ENCODE results near the gene CYP3A5. TPM values are rescaled to one million over a fixed set of nuclear protein-coding genes. Genes with fewer than 3 reads are reported as not detected.

Gene CYP3A5
- total and polyA plus RNA-seq, 2 of the 13 experiments (the other 11 are each of a cell fraction or from before 2014, with no cell fraction given): 5.7 to 9.3 TPM

DNA sequence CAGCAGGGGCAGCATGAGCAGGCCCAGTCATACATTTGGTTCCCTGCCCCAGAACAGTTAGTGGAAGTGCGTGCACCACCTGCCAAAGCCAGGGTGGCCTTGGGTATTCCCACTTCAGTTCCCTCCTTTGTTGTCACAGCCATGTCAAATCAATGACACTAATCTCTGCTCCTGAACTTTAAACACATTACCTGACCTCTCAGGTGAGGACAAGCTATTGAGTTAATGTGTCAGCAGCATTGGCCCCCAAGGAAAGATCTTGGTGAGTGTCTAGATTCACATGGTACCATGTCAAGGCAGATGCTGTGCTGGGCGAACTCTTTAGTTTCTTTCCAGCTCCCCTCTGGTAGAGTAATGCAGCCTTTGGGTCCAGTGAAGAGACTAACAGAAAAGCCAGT, 2.1 kb downstream of the CYP3A5 start (continued):
- TF ChIP-seq FOXM1 (CRISPR knock-in tag; IDR thresholded peaks at IDR 0.05): no peak
- TF ChIP-seq ARNTL (CRISPR knock-in tag; IDR thresholded peaks at IDR 0.05): peak; percentile 59; the same call in 1 of the 2 replicates
- TF ChIP-seq, protein P1, sequence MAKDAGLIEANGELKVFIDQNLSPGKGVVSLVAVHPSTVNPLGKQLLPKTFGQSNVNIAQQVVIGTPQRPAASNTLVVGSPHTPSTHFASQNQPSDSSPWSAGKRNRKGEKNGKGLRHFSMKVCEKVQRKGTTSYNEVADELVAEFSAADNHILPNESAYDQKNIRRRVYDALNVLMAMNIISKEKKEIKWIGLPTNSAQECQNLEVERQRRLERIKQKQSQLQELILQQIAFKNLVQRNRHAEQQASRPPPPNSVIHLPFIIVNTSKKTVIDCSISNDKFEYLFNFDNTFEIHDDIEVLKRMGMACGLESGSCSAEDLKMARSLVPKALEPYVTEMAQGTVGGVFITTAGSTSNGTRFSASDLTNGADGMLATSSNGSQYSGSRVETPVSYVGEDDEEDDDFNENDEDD (CRISPR knock-in tag; IDR thresholded peaks at IDR 0.05; ENCODE audit: borderline replicate concordance): peak; percentile 71; the same call in 1 of the 2 replicates
- TF ChIP-seq, protein P2, sequence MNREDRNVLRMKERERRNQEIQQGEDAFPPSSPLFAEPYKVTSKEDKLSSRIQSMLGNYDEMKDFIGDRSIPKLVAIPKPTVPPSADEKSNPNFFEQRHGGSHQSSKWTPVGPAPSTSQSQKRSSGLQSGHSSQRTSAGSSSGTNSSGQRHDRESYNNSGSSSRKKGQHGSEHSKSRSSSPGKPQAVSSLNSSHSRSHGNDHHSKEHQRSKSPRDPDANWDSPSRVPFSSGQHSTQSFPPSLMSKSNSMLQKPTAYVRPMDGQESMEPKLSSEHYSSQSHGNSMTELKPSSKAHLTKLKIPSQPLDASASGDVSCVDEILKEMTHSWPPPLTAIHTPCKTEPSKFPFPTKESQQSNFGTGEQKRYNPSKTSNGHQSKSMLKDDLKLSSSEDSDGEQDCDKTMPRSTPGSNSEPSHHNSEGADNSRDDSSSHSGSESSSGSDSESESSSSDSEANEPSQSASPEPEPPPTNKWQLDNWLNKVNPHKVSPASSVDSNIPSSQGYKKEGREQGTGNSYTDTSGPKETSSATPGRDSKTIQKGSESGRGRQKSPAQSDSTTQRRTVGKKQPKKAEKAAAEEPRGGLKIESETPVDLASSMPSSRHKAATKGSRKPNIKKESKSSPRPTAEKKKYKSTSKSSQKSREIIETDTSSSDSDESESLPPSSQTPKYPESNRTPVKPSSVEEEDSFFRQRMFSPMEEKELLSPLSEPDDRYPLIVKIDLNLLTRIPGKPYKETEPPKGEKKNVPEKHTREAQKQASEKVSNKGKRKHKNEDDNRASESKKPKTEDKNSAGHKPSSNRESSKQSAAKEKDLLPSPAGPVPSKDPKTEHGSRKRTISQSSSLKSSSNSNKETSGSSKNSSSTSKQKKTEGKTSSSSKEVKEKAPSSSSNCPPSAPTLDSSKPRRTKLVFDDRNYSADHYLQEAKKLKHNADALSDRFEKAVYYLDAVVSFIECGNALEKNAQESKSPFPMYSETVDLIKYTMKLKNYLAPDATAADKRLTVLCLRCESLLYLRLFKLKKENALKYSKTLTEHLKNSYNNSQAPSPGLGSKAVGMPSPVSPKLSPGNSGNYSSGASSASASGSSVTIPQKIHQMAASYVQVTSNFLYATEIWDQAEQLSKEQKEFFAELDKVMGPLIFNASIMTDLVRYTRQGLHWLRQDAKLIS (CRISPR knock-in tag; IDR thresholded peaks at IDR 0.05): no peak
- TF ChIP-seq ZNF549 (CRISPR knock-in tag; IDR thresholded peaks at IDR 0.05): no peak
- TF ChIP-seq ZNF296 (CRISPR knock-in tag; conservative IDR thresholded peaks at IDR 0.05): no peak
- no peak for TF ChIP-seq ZC3H4 (CRISPR knock-in tag; IDR thresholded peaks at IDR 0.05; ENCODE audit: borderline replicate concordance)
- TF ChIP-seq YEATS2 (CRISPR knock-in tag; IDR thresholded peaks at IDR 0.05; ENCODE audit: borderline replicate concordance): no peak
- TF ChIP-seq SMC3 (IDR thresholded peaks at IDR 0.05; ENCODE audit: low read length): no peak; the same call in 1 of the 2 replicates
- TF ChIP-seq, protein P3, sequence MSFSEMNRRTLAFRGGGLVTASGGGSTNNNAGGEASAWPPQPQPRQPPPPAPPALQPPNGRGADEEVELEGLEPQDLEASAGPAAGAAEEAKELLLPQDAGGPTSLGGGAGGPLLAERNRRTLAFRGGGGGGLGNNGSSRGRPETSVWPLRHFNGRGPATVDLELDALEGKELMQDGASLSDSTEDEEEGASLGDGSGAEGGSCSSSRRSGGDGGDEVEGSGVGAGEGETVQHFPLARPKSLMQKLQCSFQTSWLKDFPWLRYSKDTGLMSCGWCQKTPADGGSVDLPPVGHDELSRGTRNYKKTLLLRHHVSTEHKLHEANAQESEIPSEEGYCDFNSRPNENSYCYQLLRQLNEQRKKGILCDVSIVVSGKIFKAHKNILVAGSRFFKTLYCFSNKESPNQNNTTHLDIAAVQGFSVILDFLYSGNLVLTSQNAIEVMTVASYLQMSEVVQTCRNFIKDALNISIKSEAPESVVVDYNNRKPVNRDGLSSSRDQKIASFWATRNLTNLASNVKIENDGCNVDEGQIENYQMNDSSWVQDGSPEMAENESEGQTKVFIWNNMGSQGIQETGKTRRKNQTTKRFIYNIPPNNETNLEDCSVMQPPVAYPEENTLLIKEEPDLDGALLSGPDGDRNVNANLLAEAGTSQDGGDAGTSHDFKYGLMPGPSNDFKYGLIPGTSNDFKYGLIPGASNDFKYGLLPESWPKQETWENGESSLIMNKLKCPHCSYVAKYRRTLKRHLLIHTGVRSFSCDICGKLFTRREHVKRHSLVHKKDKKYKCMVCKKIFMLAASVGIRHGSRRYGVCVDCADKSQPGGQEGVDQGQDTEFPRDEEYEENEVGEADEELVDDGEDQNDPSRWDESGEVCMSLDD (CRISPR knock-in tag; IDR thresholded peaks at IDR 0.05; ENCODE audit: borderline replicate concordance): no peak
- no peak for TF ChIP-seq RAD51 (IDR thresholded peaks at IDR 0.05; ENCODE audit: borderline replicate concordance)
- peak; percentile 30; the same call in 1 of the 2 replicates for TF ChIP-seq PHF8 (CRISPR knock-in tag; IDR thresholded peaks at IDR 0.05)
- TF ChIP-seq ZNF382 (CRISPR knock-in tag; IDR thresholded peaks at IDR 0.05; ENCODE audit: borderline replicate concordance): no peak
- TF ChIP-seq KLF9 (CRISPR knock-in tag; IDR thresholded peaks at IDR 0.05; ENCODE audit: low read depth): no peak
- TF ChIP-seq, protein P4, sequence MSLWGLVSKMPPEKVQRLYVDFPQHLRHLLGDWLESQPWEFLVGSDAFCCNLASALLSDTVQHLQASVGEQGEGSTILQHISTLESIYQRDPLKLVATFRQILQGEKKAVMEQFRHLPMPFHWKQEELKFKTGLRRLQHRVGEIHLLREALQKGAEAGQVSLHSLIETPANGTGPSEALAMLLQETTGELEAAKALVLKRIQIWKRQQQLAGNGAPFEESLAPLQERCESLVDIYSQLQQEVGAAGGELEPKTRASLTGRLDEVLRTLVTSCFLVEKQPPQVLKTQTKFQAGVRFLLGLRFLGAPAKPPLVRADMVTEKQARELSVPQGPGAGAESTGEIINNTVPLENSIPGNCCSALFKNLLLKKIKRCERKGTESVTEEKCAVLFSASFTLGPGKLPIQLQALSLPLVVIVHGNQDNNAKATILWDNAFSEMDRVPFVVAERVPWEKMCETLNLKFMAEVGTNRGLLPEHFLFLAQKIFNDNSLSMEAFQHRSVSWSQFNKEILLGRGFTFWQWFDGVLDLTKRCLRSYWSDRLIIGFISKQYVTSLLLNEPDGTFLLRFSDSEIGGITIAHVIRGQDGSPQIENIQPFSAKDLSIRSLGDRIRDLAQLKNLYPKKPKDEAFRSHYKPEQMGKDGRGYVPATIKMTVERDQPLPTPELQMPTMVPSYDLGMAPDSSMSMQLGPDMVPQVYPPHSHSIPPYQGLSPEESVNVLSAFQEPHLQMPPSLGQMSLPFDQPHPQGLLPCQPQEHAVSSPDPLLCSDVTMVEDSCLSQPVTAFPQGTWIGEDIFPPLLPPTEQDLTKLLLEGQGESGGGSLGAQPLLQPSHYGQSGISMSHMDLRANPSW (CRISPR knock-in tag; IDR thresholded peaks at IDR 0.05; ENCODE audit: borderline replicate concordance): 0 out of 2 replicates have a peak, but pooled peaks have one; percentile 47
- TF ChIP-seq, protein P5, sequence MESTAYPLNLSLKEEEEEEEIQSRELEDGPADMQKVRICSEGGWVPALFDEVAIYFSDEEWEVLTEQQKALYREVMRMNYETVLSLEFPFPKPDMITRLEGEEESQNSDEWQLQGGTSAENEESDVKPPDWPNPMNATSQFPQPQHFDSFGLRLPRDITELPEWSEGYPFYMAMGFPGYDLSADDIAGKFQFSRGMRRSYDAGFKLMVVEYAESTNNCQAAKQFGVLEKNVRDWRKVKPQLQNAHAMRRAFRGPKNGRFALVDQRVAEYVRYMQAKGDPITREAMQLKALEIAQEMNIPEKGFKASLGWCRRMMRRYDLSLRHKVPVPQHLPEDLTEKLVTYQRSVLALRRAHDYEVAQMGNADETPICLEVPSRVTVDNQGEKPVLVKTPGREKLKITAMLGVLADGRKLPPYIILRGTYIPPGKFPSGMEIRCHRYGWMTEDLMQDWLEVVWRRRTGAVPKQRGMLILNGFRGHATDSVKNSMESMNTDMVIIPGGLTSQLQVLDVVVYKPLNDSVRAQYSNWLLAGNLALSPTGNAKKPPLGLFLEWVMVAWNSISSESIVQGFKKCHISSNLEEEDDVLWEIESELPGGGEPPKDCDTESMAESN (CRISPR knock-in tag; conservative IDR thresholded peaks at IDR 0.05): no peak
- no peak for TF ChIP-seq MAF1 (CRISPR knock-in tag; IDR thresholded peaks at IDR 0.05; ENCODE audit: borderline replicate concordance)
- TF ChIP-seq SALL2 (CRISPR knock-in tag; IDR thresholded peaks at IDR 0.05): peak; percentile 40; the same call in 1 of the 2 replicates
- no peak for TF ChIP-seq ZBTB21 (CRISPR knock-in tag; IDR thresholded peaks at IDR 0.05)

All from HepG2 (cell line).